Right ventricle myocardium superior (tissue), 1 donor: Measurements from ENCODE around the gene ABCA9. TPM values are rescaled to one million over a fixed set of nuclear protein-coding genes. Genes with fewer than 3 reads are reported as not detected.
"Not testable (repeated sequence)": the region's sequence is repeated elsewhere in the genome, so short reads cannot be mapped to it uniquely, and the experiment has no call there.

Experiments used
- ATAC-seq: fragments of 200-7000 bp; cut with Tn5 transposase; one replicate; pipeline ENCODE4 v1.9.1; 2020; ENCODE audit warnings: mild to moderate bottlenecking; ENCODE audit not compliant: poor library complexity
- DNase-seq: peaks from one replicate; pipeline ENCODE4 v3.0.0-alpha.2; 2020
- intact Hi-C: fragments of 100-400 bp; cut with DNase I; formaldehyde crosslinking; loops from one replicate; pipeline ENCODE4 v1.11.2; 2022
- total RNA-seq: library from RNA; stranded (reverse); fragmentation: NEBNext Ultra II Directional; extraction: Animal tissue kit (Norgen Biotek cat#: 25700); gene quantifications from one replicate; pipeline ENCODE4 v1.2.1, GENCODE V29; 2021
- donor health status: DM: no; HTN: yes; CAD: no; lungs with severe emphysema.

The ABCA9 gene
- total RNA-seq, 1 donor from 2014 or later: 31.7 TPM

- intact Hi-C loops: loop anchor here (5.0 kb wide), 1 partner anchor 196 kb away; no protein-coding TSS in a partner anchor
- peak; percentile 8 for ATAC-seq
- DNase-seq: no peak
Observed at GRCh38 chr17:68973098-68973846, 87.5 kb downstream of the ABCA9 start.

DNA sequence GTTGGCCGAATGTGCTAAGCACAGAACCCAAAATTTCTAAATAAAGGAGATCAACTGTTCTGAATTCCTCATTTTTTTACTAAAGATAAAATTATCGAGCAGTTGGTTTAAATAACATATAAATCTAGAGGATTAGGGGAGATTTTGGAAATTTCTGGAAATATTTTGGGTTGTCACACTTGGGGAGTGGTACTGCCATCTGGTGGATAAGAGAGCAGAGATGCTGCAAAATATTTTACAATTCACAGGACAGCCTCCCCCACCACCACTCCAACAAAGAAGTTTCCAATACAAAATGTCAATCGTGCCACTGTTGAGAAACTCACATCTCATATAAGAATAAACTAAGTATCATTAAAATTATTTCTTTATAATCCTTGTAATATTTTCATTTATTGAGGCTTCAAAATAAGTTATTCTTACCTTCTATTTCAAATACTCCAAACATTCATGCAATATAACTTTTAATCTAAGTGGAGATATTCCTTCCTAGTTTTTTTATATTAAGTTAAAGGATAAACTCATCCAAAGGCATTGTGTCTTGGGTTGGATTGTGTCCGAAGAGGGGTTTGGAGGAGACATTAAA is 88.5 kb downstream of the ABCA9 start:
- intact Hi-C loops: loop anchor here (5.0 kb wide), 1 partner anchor 195 kb away; no protein-coding TSS in a partner anchor
- DNase-seq (no peak), ATAC-seq (peak; percentile 61)

DNA sequence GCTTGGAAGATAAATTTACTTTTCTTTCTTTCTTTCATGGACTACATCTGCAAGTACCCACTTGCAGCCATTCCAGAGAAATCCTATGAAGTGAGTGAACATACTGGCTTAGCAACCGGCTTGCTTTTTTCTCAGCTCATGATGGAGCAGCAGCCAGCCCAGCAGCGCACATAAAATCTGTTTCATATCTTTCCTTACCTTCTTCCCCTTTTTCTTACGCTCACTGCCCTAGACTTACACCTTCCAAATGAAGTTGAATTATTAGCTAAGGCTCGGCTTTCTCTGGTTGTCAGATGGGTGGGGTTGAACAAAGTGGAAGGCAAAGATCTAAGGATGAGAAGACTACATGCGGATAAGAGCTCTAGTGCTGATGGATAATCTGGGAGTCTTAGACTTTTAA is 91.6 kb downstream of the ABCA9 start:
- no peak for ATAC-seq
- DNase-seq: no peak
- intact Hi-C loops: loop anchor here (10.0 kb wide), 1 partner anchor 266 kb away; no protein-coding TSS in a partner anchor

DNA sequence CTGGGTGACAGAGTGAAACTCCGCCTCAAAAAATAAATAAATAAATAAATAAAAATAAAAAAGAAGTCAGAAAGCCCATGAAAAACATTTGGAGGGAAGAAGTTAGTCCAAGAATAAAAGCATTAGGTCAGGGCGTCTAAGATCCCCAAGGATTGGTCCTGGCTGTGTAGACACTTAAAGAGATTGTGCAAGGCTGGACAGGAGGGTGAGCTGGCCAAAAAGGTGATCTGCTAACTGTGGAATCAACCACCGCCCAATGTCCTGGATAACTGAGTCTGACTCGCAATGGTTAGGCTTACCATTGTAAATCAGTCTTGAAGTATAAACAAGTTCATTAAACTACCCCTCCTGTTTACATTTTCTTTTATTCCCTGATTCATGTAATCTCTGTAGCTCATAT is 96.8 kb downstream of the ABCA9 start:
- intact Hi-C loops: loop anchor here (10.0 kb wide), 1 partner anchor 271 kb away; no protein-coding TSS in a partner anchor
- DNase-seq (no peak), ATAC-seq (peak; percentile 81)

DNA sequence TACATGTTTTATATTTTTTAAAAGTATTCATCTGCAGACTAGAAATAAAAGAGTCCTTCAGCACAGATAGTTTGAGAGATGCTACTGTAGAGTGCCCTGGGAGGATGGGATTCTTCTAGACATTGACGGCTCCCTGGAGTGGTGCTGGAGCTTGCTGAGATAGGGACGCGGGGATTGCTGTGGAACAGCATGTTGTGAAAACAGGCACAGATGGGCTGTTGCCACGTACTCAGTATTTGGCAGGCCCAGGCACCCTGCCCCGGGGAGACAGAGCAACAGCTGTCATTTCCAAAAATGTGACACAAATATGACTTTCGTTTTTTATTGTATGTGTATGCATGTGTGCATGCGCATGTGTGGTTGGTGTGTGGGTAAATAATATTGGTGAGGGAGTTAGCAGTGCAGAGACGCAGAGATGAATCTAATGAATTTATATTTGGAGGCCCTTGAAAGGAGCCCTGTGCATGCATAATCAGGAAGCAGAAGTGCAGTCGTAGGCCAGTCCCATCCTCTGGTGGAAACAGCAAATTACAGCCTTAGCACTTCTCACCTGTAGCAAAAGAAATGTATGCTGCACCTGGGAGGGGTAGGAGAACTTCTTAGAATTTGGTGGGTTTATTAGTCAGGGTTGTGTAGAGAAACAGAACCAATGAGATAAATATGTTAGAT is 99.4 kb downstream of the ABCA9 start:
- DNase-seq: peak; percentile 76
- intact Hi-C loops: loop anchor here (10.0 kb wide), 1 partner anchor 273 kb away; no protein-coding TSS in a partner anchor
- ATAC-seq: peak; percentile 95

DNA sequence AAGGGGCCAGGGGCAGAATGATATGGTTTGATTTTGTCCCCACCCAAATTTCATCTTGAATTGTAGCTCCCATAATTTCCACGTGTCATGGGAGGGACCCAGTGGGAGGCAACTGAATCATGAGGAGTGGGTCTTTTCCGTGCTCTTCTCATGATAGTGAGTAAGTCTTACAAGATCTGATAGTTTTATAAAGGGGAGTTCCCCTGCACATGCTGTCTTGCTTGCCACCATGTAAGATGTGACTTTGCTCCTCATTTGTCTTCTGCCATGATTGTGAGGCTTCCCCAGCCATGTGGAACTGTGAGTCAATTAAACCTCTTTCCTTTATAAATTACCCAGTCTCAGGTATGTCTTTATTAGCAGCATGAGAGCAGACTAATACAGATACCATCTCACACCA is 101.6 kb downstream of the ABCA9 start:
- intact Hi-C loops, DNase-seq, ATAC-seq: not testable (repeated sequence)

GRCh38 chr17:68957944-68958343 is 102.8 kb downstream of the ABCA9 start:
- intact Hi-C loops: no loop called here
- no peak for ATAC-seq

GRCh38 chr17:68955181-68955841 is 105.4 kb downstream of the ABCA9 start, which contains the start of gene ABCA8:
ABCA8 (minus strand) TSS chr17:68955392; CDS start chr17:68942034, 13,358 bp downstream.
- ATAC-seq: peak; percentile 93
- DNase-seq: no peak
- intact Hi-C loops: no loop called here

More at GRCh38 chr17:68957944-68958343, 102.8 kb downstream of the ABCA9 start:
- DNase-seq: no peak

- DNase-seq (no peak), ATAC-seq (peak; percentile 36)
- intact Hi-C loops: no loop called here
Observed at GRCh38 chr17:68954146-68954896, 106.4 kb downstream of the ABCA9 start.

DNA sequence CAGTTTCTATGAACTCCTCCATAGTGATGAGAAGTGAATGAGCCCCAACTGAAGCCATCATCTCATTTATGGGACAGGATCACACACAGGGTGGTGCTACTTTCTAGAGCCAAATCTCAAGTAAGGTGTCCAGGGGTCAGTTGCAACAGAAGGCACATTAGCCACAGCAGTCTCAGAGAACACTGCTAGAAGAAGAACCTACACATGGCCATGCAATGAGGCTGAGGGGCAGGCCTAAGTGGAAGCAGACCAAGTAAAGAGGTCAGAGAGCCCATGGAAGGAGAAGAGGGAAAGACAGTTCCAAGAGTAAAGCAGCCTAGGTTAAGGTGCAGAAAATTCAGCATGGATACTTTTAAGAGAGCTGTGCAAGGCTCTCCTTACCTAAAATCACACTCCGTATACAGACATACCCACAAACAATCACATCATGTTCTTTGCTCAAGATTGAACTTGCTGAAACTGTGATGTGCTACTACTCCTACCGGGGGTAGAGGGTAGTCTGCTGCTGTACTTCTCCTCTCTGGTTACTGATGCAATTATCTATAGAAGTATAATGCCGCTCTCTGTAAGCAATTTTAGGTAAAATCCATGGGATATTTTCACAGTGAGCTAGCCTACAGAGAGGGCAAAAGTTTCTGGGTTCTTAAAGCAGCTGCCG is 107.3 kb downstream of the ABCA9 start:
- intact Hi-C loops: no loop called here
- ATAC-seq: peak; percentile 19

DNA sequence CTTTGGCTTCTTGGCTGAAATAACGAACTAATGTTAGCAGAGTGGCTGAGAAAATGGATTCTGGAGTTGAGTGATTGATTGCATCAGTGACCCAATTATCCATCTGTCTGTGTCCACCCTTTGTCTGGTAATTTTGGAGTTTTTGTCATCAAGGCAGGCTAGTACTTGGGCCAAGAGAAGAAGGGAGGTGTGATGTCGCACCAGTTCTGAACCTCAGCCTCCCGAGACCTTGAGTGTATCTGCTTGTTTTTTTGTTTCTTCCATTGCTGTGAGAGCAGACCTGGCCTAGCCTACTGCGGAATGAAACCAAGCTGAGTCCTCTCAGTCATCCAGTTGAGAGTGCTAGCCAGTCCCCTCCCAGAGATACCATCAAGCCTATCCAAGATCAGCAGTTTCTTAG is 110.0 kb downstream of the ABCA9 start:
- intact Hi-C loops: no loop called here
- DNase-seq: no peak
- ATAC-seq: peak; percentile 28

More for the DNA sequence above, 107.3 kb downstream of the ABCA9 start:
- no peak for DNase-seq

GRCh38 chr17:68947868-68948267 is 112.9 kb downstream of the ABCA9 start:
- ATAC-seq, DNase-seq, intact Hi-C loops: not testable (repeated sequence)

DNA sequence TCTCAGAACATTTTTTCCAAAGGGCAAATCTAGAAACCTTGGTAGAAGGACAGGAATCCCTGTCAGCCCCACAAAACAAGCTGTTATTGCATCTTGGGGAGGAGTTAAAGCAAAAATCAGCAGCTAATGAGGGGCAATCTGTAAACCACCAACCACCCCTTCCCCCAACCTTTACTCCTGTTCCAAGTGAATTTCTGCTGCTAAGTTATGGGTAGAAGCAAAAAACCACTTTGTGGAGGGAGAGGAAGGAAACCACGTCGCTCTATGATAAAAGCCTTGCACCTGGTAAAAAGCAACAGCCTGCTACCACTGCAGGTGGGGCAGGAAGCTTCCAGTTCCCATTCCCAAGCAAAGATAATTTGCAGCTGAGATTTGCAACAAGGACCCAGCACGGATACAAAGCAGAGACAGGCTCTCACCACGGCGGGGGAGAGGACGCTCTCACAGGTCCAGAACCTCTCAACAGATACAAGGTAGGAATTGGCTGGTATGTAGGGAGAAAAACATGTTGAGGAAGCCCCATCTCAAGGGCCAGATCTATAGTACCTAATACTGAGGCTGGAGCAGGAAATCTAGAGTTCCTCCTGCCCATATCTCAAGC is 116.2 kb downstream of the ABCA9 start:
- intact Hi-C loops: no loop called here
- DNase-seq (no peak), ATAC-seq (no peak)

DNA sequence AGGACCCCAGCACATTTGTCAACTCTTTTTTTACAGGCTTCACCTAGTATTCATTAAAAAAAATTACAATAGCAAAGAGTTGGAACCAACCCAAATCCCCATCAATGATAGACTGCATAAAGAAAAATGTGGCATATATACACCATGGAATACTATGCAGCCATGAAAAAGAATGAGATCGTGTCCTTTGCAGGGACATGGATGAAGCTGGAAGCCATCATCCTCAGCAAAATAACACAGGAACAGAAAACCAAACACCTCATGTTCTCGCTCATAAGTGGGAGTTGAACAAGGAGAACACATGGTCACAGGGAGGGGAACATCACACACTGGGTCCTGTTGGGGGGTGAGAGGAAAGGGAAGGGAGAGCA is 116.9 kb downstream of the ABCA9 start:
- intact Hi-C loops, ATAC-seq, DNase-seq: not testable (repeated sequence)

DNA sequence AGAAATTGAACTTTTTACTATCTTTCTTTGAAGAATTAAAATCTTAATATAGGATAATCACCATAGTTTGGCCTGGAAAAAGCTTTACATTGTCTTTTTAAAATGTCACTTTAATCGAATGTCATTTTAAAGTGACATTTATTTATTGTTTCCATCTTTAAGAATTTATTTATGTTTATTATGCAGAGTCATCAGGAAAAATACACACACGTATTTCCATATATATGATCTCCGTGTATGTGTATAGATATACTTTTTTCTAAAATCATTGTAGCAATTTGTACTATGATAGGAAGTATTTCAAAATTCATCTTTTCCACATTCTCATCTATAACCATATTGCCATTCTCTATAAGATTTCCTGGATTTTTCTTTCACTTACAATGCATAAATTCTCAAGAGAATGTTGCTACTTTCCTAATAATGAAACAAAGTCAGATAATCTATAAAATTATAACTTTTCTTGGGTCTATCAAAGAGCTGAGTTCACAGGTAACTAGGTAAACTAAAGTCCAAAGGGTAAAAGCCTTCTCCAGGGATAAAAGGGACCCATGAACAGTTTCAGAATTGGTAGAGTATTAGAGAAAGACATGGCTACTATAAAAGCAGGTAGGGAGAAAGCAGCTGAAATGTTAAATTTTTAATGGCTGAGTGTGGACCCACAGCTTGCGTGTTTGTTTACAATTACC is 117.5 kb downstream of the ABCA9 start:
- DNase-seq (no peak), ATAC-seq (no peak)
- intact Hi-C loops: no loop called here

GRCh38 chr17:68942389-68942788 is 118.3 kb downstream of the ABCA9 start:
- ATAC-seq: no peak
- DNase-seq: no peak
- intact Hi-C loops: no loop called here

DNA sequence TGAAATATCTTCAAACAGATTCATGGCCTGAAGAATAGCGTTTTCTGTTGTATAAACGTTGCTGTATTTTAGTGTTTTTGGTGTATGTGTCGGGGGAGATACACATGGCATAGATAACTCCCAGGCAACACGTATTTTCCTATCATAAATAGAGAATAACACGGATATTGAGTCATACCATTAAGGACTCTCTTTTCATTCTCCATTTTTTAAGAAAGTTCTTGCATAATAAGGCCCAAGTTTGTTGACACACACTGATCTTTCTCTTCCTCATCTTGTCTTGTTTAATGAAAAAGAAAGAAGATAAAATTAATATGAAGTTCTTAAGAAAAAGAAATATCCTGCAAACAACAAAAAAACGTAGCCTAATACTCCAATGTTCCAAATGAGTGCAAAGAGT is 119.0 kb downstream of the ABCA9 start:
- intact Hi-C loops: no loop called here
- no peak for ATAC-seq

More for the DNA sequence above, 119.0 kb downstream of the ABCA9 start:
- DNase-seq: no peak
